Fibroblast of upper back skin (primary cell): ENCODE measurements around the gene CABLES1.
"Not testable (repeated sequence)": the region's sequence is repeated elsewhere in the genome, so short reads cannot be mapped to it uniquely, and the experiment has no call there.

ENCODE experiments used
- DNase-seq: peaks from one replicate; pipeline ENCODE4 v3.0.0-alpha.2; 2013

CABLES1 gene

GRCh38 chr18:23272498-23273232 is 137.4 kb downstream of the CABLES1 start:
- DNase-seq: no peak

GRCh38 chr18:23273443-23273966 is 138.2 kb downstream of the CABLES1 start:
- DNase-seq: no peak

- no peak for DNase-seq
Measured at GRCh38 chr18:23274638-23275482, 139.6 kb downstream of the CABLES1 start.

GRCh38 chr18:23276451-23276850 is 141.2 kb downstream of the CABLES1 start:
- DNase-seq: no peak

- no peak for DNase-seq
Measured at GRCh38 chr18:23277399-23277798, 142.1 kb downstream of the CABLES1 start.

- DNase-seq: no peak
Measured at GRCh38 chr18:23279931-23280330, 144.6 kb downstream of the CABLES1 start.

- DNase-seq: no peak
Measured at GRCh38 chr18:23280844-23281243, 145.6 kb downstream of the CABLES1 start.

GRCh38 chr18:23281626-23282436 is 146.5 kb downstream of the CABLES1 start:
- DNase-seq: peak; percentile 35

- no peak for DNase-seq
Measured at GRCh38 chr18:23282437-23282781, 147.1 kb downstream of the CABLES1 start.

- peak; percentile 39 for DNase-seq
Measured at GRCh38 chr18:23283916-23284430, 148.7 kb downstream of the CABLES1 start.

GRCh38 chr18:23284629-23285028 is 149.3 kb downstream of the CABLES1 start:
- DNase-seq: no peak

GRCh38 chr18:23285581-23285980 is 150.3 kb downstream of the CABLES1 start:
- not testable (repeated sequence) for DNase-seq

GRCh38 chr18:23291456-23292205 is 156.3 kb downstream of the CABLES1 start:
- peak; percentile 87 for DNase-seq

GRCh38 chr18:23300231-23300805 is 165.0 kb downstream of the CABLES1 start:
- peak; percentile 26 for DNase-seq

- no peak for DNase-seq
Measured at GRCh38 chr18:23301972-23302371, 166.7 kb downstream of the CABLES1 start.

GRCh38 chr18:23302511-23302850 is 167.2 kb downstream of the CABLES1 start:
- DNase-seq: no peak

- peak; percentile 97 for DNase-seq
Measured at GRCh38 chr18:23302851-23303527, 167.7 kb downstream of the CABLES1 start.

- no peak for DNase-seq
Measured at GRCh38 chr18:23306822-23307221, 171.5 kb downstream of the CABLES1 start.

GRCh38 chr18:23307567-23308295 is 172.4 kb downstream of the CABLES1 start:
- DNase-seq: peak; percentile 45
